Measurements from ENCODE around the gene GRID2.

The GRID2 gene

DNA sequence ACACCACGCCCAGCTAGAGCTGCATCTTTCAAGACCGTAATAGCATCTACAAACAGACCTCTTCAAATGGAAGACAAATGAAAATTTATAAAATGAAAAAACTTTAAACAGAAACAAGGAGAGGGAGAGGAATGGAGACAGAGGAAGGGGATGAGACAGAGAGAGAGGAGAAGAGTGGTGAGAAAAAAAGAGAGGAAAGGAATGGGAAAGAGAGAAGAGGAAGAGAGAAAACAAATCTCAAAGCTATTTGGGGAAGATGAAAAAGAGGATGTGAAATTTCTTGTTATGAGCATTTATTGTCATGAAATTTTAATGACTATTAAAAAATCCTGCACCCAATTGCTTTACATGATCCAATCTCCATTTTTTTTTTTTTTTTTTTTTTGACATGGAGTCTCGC is 726.9 kb downstream of the GRID2 start:
- Histone ChIP-seq H3K9me3 (ENCODE audit: control insufficient read depth, insufficient read depth, low read length) (no peaks in the 10 kb centered on the region), H3K36me3 (ENCODE audit: control insufficient read depth, insufficient read depth, low read length) (no peaks in the 10 kb centered on the region), H3K4me3 (ENCODE audit: low read depth, low read length) (no peak overlapping the region), H3K27me3 (ENCODE audit: control insufficient read depth, insufficient read depth, low read length) (no peaks in the 10 kb centered on the region), H3K9ac (ENCODE audit: low read depth, low read length) (no peak overlapping the region), H3K4me1 (ENCODE audit: control insufficient read depth, insufficient read depth, low read length) (no peaks in the 10 kb centered on the region)

GRCh38 chr4:93031431-93032098 is 727.8 kb downstream of the GRID2 start:
- Histone ChIP-seq H3K4me1 (ENCODE audit: control insufficient read depth, insufficient read depth, low read length) (no peaks in the 10 kb centered on the region), H3K9ac (ENCODE audit: low read depth, low read length) (no peak overlapping the region), H3K9me3 (ENCODE audit: control insufficient read depth, insufficient read depth, low read length) (no peaks in the 10 kb centered on the region), H3K36me3 (ENCODE audit: control insufficient read depth, insufficient read depth, low read length) (no peaks in the 10 kb centered on the region), H3K27me3 (ENCODE audit: control insufficient read depth, insufficient read depth, low read length) (no peaks in the 10 kb centered on the region), H3K4me3 (ENCODE audit: low read depth, low read length) (no peak overlapping the region)

- no peaks in the 10 kb centered on the region for H3K4me1 ChIP-seq (ENCODE audit: control insufficient read depth, insufficient read depth, low read length)
- no peaks in the 10 kb centered on the region for H3K36me3 ChIP-seq (ENCODE audit: control insufficient read depth, insufficient read depth, low read length)
- H3K27me3 ChIP-seq (ENCODE audit: control insufficient read depth, insufficient read depth, low read length): no peaks in the 10 kb centered on the region
- no peaks in the 10 kb centered on the region for H3K9me3 ChIP-seq (ENCODE audit: control insufficient read depth, insufficient read depth, low read length)
- H3K9ac ChIP-seq (ENCODE audit: low read depth, low read length): no peak overlapping the region
- H3K4me3 ChIP-seq (ENCODE audit: low read depth, low read length): no peak overlapping the region
Observed at GRCh38 chr4:93042746-93043145, 739.0 kb downstream of the GRID2 start.

DNA sequence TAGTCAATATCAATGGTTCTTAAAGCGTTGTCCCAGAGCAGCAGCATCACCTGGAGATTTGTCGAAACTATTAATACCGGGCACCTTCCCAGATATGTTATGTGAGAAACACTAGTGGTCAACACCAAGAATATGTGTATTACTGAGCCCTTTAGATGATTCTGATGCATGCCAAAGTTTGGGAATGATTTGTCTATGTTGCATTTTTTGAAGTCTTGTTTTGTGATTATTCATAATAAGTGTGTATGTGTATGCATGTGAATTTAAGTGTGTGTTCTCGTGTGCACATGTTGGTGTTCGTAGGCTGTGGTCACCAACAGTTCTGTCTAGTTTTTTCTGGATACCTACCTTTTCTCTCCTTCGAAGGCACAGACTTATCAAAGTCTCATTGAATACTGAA is 749.4 kb downstream of the GRID2 start:
- no peaks in the 10 kb centered on the region for H3K36me3 ChIP-seq (ENCODE audit: control insufficient read depth, insufficient read depth, low read length)
- no peak overlapping the region for H3K9ac ChIP-seq (ENCODE audit: low read depth, low read length)
- no peak overlapping the region for H3K4me3 ChIP-seq (ENCODE audit: low read depth, low read length)
- no peaks in the 10 kb centered on the region for H3K9me3 ChIP-seq (ENCODE audit: control insufficient read depth, insufficient read depth, low read length)
- peaks cover 5% of the 10 kb centered on the region for H3K4me1 ChIP-seq (ENCODE audit: control insufficient read depth, insufficient read depth, low read length)
- H3K27me3 ChIP-seq (ENCODE audit: control insufficient read depth, insufficient read depth, low read length): no peaks in the 10 kb centered on the region

DNA sequence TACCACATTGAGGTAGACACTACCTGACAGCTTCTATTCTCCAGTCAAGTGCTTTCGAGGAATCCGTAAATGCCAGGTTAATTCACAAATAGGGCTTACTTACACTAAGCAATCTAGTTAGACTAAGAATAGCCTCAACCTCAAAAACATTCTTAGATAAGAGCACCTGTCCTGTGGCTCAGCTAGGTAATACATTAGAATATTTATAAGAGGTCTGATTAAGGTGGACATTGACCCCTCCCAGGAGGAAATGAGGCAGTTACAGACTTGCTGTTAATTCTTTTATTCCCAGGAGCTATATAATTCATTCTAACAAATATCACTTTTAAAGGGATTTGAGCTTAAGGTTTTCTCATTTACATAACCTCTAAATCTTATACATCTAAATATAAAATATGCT is 758.1 kb downstream of the GRID2 start:
- no peak overlapping the region for H3K9ac ChIP-seq (ENCODE audit: low read depth, low read length)
- H3K27me3 ChIP-seq (ENCODE audit: control insufficient read depth, insufficient read depth, low read length): no peaks in the 10 kb centered on the region
- H3K4me1 ChIP-seq (ENCODE audit: control insufficient read depth, insufficient read depth, low read length): peaks cover 3% of the 10 kb centered on the region
- no peaks in the 10 kb centered on the region for H3K9me3 ChIP-seq (ENCODE audit: control insufficient read depth, insufficient read depth, low read length)
- H3K36me3 ChIP-seq (ENCODE audit: control insufficient read depth, insufficient read depth, low read length): no peaks in the 10 kb centered on the region
- H3K4me3 ChIP-seq (ENCODE audit: low read depth, low read length): no peak overlapping the region

- Histone ChIP-seq H3K4me1 (ENCODE audit: control insufficient read depth, insufficient read depth, low read length) (peaks cover 3% of the 10 kb centered on the region), H3K27me3 (ENCODE audit: control insufficient read depth, insufficient read depth, low read length) (no peaks in the 10 kb centered on the region), H3K9me3 (ENCODE audit: control insufficient read depth, insufficient read depth, low read length) (no peaks in the 10 kb centered on the region), H3K36me3 (ENCODE audit: control insufficient read depth, insufficient read depth, low read length) (no peaks in the 10 kb centered on the region), H3K9ac (ENCODE audit: low read depth, low read length) (no peak overlapping the region), H3K4me3 (ENCODE audit: low read depth, low read length) (no peak overlapping the region)
Observed at GRCh38 chr4:93063325-93063724, 759.6 kb downstream of the GRID2 start.

DNA sequence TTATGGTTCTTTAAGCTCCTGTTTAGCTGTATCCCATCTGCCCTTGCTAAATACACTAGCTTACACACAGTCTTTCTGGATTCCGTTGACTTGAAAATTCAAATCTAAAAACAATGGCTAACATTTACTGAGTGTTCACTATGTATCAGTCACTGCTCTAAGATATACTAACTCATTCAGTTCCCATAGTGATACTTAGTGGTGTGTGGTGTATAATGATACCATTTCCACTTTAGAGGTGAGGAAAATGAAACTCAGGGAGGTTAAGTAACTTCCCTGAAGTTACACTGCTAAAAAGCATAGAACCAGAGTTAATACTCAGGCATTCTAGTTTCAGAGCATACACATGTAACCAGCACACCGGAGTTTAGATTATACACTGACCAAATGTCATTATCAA is 762.0 kb downstream of the GRID2 start:
- H3K36me3 ChIP-seq (ENCODE audit: control insufficient read depth, insufficient read depth, low read length): no peaks in the 10 kb centered on the region
- no peak overlapping the region for H3K4me3 ChIP-seq (ENCODE audit: low read depth, low read length)
- H3K27me3 ChIP-seq (ENCODE audit: control insufficient read depth, insufficient read depth, low read length): no peaks in the 10 kb centered on the region
- H3K9ac ChIP-seq (ENCODE audit: low read depth, low read length): no peak overlapping the region
- H3K4me1 ChIP-seq (ENCODE audit: control insufficient read depth, insufficient read depth, low read length): peaks cover 3% of the 10 kb centered on the region
- no peaks in the 10 kb centered on the region for H3K9me3 ChIP-seq (ENCODE audit: control insufficient read depth, insufficient read depth, low read length)

GRCh38 chr4:93066749-93067148 is 763.0 kb downstream of the GRID2 start:
- Histone ChIP-seq H3K27me3 (ENCODE audit: control insufficient read depth, insufficient read depth, low read length) (no peaks in the 10 kb centered on the region), H3K4me1 (ENCODE audit: control insufficient read depth, insufficient read depth, low read length) (no peaks in the 10 kb centered on the region), H3K9ac (ENCODE audit: low read depth, low read length) (no peak overlapping the region), H3K9me3 (ENCODE audit: control insufficient read depth, insufficient read depth, low read length) (no peaks in the 10 kb centered on the region), H3K36me3 (ENCODE audit: control insufficient read depth, insufficient read depth, low read length) (no peaks in the 10 kb centered on the region), H3K4me3 (ENCODE audit: low read depth, low read length) (no peak overlapping the region)

GRCh38 chr4:93072292-93072691 is 768.5 kb downstream of the GRID2 start:
- H3K4me1 ChIP-seq (ENCODE audit: control insufficient read depth, insufficient read depth, low read length): no peaks in the 10 kb centered on the region
- no peaks in the 10 kb centered on the region for H3K9me3 ChIP-seq (ENCODE audit: control insufficient read depth, insufficient read depth, low read length)
- H3K9ac ChIP-seq (ENCODE audit: low read depth, low read length): no peak overlapping the region
- H3K27me3 ChIP-seq (ENCODE audit: control insufficient read depth, insufficient read depth, low read length): no peaks in the 10 kb centered on the region
- no peaks in the 10 kb centered on the region for H3K36me3 ChIP-seq (ENCODE audit: control insufficient read depth, insufficient read depth, low read length)
- H3K4me3 ChIP-seq (ENCODE audit: low read depth, low read length): no peak overlapping the region

DNA sequence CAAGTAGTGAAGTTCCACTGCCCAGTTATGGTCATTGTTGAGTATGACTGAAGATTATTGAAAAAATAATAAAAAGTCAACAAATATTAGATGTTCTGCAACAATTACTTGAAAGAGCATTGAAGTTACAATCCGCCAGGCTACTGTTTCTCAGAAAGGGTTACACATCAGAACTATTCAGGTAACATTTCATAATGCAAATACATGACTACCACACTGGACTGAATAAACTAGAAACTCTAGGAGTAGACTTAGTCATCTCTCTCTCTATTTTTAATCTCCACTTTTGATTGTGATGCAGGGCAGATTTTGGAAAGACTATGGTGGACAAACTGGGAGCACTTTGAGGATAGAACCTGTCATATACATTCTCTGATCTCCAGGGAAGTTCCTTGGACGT is 776.5 kb downstream of the GRID2 start:
- Histone ChIP-seq H3K36me3 (ENCODE audit: control insufficient read depth, insufficient read depth, low read length) (no peaks in the 10 kb centered on the region), H3K9ac (ENCODE audit: low read depth, low read length) (no peak overlapping the region), H3K27me3 (ENCODE audit: control insufficient read depth, insufficient read depth, low read length) (no peaks in the 10 kb centered on the region), H3K4me3 (ENCODE audit: low read depth, low read length) (no peak overlapping the region), H3K4me1 (ENCODE audit: control insufficient read depth, insufficient read depth, low read length) (peaks cover 11% of the 10 kb centered on the region), H3K9me3 (ENCODE audit: control insufficient read depth, insufficient read depth, low read length) (no peaks in the 10 kb centered on the region)

DNA sequence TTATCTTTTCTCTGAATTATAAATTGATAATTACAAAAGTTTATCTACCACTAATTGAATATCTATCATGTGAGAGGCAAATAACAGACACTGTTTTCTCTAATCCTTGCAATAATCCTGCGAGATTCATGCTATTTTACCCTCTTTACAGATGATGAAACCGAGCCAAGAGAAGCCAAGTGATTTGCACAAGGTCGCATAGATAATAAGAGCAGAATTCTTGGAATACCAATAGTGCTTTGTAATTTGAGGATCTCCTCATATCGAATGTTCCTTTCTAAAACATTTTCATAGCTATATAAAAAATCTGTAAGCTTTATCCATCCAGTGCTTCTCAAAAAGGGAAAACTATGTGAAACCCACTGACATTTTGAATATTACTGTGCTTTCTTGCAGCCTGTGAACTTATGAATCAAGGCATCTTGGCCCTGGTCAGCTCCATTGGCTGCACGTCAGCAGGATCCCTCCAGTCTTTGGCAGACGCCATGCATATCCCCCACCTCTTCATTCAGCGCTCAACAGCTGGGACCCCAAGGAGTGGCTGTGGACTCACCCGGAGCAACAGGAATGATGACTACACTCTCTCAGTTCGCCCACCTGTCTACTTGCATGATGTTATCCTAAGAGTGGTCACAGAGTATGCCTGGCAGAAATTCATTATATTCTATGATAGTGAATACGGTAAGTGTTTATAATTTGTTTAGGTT is 781.0 kb downstream of the GRID2 start:
- Histone ChIP-seq H3K36me3 (ENCODE audit: control insufficient read depth, insufficient read depth, low read length) (no peaks in the 10 kb centered on the region), H3K4me3 (ENCODE audit: low read depth, low read length) (no peak overlapping the region), H3K4me1 (ENCODE audit: control insufficient read depth, insufficient read depth, low read length) (peaks cover 11% of the 10 kb centered on the region), H3K9ac (ENCODE audit: low read depth, low read length) (no peak overlapping the region), H3K27me3 (ENCODE audit: control insufficient read depth, insufficient read depth, low read length) (no peaks in the 10 kb centered on the region), H3K9me3 (ENCODE audit: control insufficient read depth, insufficient read depth, low read length) (no peaks in the 10 kb centered on the region)

DNA sequence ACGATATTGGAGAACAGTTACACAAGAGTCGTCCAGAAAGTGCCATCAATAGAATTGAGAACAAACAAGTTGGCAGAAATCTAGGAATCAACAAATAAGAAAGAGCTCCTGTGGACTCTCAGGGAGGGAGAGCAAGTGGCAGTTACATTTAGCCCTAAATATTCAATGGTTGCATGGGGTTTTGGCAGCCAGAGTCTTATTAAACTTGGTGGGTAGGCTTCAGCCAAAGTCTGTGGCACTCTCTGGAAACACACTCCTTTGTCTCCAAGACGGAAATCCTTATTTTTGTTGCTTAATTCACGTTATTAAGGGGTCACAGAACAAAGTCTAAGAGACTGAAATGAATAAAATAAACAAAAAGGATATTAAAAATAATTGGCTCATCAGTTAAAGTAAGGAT is 782.6 kb downstream of the GRID2 start:
- Histone ChIP-seq H3K4me1 (ENCODE audit: control insufficient read depth, insufficient read depth, low read length) (peaks cover 11% of the 10 kb centered on the region), H3K36me3 (ENCODE audit: control insufficient read depth, insufficient read depth, low read length) (no peaks in the 10 kb centered on the region), H3K27me3 (ENCODE audit: control insufficient read depth, insufficient read depth, low read length) (no peaks in the 10 kb centered on the region), H3K9me3 (ENCODE audit: control insufficient read depth, insufficient read depth, low read length) (no peaks in the 10 kb centered on the region), H3K4me3 (ENCODE audit: low read depth, low read length) (no peak overlapping the region), H3K9ac (ENCODE audit: low read depth, low read length) (no peak overlapping the region)
